ENCODE measurements around the gene IPPK.
"Not testable (repeated sequence)": the region's sequence is repeated elsewhere in the genome, so short reads cannot be mapped to it uniquely, and the experiment has no call there.

IPPK gene

DNA sequence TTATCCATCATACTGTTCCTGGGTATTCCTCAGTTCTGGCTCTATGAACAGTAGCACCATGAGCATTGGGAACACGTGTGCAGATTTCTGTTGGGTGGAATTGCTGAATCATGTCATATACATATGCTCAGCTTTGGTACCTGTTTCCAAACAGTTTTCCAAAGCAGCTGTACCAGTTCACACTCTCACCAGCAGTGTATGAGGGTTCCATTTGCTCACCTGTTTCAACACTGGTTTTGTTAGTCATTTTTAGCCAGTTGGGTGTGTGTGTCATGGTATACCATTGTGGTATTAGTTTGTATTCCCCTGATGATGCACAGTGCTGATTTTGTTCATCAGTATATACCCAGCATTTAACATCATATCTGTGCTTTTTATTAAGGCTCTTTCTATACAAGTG, 77.4 kb downstream of the IPPK start:
- DNase-seq: no peak

DNA sequence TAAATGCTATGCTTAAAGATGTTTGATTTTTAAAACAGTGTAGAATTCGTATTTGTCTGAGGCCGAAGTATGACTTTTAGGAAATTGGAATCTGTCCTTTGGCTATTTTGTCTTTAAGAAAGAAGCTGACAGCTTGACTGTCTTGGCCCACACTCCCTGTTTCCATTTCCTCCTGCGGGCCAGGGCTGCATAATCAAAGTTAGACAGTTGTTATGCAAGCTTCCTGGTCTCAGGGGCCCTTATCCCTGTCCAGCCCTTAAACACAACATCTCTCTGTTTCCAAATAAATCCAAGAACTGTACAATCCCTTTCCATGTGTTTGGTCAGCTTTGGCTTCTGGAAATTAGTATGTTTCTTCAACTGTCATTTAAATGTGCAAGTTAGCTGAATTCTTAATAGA, 79.6 kb downstream of the IPPK start:
- DNase-seq: no peak

DNA sequence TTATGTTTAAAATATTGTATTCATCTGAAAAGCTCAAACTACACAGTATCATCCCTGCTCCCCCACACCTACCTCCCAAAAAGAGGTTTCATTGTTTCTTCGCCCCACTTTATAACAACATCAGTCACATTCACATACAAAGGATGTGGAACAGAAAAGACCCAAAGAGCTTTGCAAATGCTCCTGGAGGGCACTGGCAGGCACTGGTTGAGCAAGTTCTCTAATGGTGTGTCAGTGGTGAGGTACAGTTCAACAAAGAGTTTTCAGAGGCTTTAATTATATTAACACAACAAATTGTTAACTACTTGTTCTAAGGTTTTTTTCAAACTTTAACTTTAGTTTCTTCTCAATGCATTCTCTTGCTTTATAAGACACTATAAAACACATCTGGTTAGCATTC, 80.0 kb downstream of the IPPK start:
- DNase-seq: no peak

DNA sequence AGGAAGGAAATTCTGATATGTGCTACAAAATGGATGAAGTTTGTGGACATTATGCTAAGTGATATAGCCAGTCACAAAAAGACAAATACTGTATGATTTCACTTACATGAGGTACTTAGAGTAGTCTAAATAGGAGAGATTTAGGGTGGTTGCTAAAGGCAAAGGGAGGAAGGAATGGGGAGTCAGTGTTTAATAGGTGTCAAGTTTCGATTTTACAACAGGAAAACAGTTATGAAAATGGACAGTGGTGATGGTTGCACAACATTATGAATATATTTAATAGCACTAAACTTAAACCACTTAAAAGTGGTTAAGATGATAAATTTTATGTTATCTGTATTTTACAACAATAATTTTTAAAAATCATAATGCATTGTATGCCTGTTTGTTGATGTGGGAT, 93.8 kb downstream of the IPPK start:
- no peak for DNase-seq

DNA sequence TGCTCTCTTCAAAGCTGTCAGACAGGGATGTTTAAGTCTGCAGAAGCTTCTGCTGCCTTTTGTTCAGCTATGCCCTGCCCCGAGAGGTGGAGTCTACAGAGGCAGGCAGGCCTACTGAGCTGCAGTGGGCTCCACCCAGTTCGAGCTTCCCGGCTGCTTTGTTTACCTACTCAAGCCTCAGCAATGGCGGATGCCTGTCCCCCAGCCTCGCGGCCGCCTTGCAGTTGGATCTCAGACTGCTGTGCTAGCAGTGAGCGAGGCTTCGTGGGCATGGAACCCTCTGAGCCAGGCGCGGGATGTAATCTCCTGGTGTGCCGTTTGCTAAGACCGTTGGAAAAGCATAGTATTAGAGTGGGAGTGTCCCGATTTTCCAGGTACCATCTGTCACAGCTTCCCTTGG, 96.3 kb downstream of the IPPK start:
- DNase-seq: not testable (repeated sequence)

DNA sequence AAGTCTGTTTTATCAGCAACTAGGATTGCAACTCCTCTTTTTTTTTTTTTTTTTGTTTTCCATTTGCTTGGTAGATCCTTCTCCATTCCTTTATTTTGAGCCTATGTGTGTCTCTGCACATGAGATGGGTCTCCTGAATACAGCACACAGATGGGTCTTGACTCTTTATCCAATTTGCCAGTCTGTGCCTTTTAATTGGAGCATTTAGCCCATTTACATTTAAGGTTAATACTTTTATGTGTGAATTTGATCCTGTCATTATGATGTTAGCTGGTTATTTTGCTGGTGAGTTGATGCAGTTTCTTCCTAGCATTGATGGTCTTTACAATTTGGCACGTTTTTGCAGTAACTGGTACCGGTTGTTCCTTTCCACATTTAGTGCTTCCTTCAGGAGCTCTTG, 98.1 kb downstream of the IPPK start:
- not testable (repeated sequence) for DNase-seq

DNA sequence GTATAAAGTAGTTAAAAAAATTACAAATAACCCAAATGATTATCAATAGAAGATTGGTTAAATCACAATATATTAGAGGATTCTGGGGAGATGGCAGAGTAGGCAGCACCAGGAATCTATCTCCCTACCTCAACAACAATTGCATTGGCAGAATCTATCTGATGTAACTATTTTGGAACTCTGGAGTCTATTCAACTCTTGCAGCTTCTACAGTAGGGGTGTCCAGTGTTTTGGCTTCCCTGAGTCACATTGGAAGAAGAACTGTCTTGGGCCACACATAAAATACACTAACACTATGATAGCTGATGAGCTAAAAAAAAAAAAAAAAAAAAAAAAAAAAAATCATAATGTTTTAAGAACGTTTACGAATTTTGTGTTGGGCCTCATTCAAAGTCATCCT, 104.9 kb downstream of the IPPK start:
- no peak for DNase-seq

DNA sequence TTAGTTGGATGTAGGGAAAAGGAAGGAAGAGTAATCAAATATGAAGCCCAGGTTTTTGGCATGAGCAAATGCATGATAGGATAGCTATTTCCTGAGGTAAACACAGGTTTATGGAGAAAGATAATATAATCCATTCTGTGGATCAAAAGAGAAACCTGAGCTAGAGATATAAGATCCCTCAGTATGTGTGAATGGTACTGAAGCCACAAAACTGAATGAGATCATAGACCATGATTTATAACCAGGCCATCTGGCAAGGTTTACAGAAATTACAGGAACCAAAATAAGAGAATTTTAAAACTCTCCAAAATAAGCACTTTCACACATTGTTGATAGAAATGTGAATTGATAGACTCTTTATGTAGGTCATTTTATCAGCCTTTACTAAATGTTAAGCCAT, 105.4 kb downstream of the IPPK start:
- DNase-seq: no peak
